Psoas muscle (tissue), 8 donors: ENCODE results near the gene LMBR1. TPM values are rescaled to one million over a fixed set of nuclear protein-coding genes. Genes with fewer than 3 reads are reported as not detected.
"Not testable (repeated sequence)": the region's sequence is repeated elsewhere in the genome, so short reads cannot be mapped to it uniquely, and the experiment has no call there.

ENCODE experiments used
- ATAC-seq, 4 donors: fragments of 200-7000 bp; cut with Tn5 transposase; one replicate each; pipeline ENCODE4 v1.9.1; 2020; ENCODE audit warnings: moderate library complexity in 3 of 4, mild to moderate bottlenecking in 2 of 4
- DNase-seq, 2 donors: peaks; one replicate each; pipeline ENCODE4 v3.0.0-alpha.2; 2020
- H3K27ac ChIP-seq: fragments of 200-600 bp; one replicate; pipeline ENCODE4 v1.8.0; 2022
- H3K27me3 ChIP-seq, 3 donors: fragments of 200-600 bp in 1 of 3; one replicate each; pipeline versions ENCODE4 v1.6.1 to v1.8.0; 2013 to 2022; ENCODE audit warnings: low read length in 2 of 3, mild to moderate bottlenecking in 2 of 3, moderate library complexity in 1 of 3; ENCODE audit not compliant: insufficient read depth in 3 of 3
- H3K36me3 ChIP-seq, 2 donors: fragments of 200-600 bp in 1 of 2; one replicate each; pipeline versions ENCODE4 v1.6.1 to v1.8.0; 2013 to 2022; ENCODE audit warnings: low read depth in 1 of 2, mild to moderate bottlenecking in 1 of 2, moderate library complexity in 1 of 2; ENCODE audit not compliant: insufficient read depth in 1 of 2
- H3K4me1 ChIP-seq: fragments of 200-600 bp; one replicate; pipeline ENCODE4 v1.8.0; 2022
- H3K4me3 ChIP-seq: fragments of 200-600 bp; one replicate; pipeline ENCODE4 v1.8.0; 2022; ENCODE audit warnings: mild to moderate bottlenecking
- H3K9me3 ChIP-seq: fragments of 200-600 bp; one replicate; pipeline ENCODE4 v1.8.0; 2022
- CTCF ChIP-seq: fragments of 200-600 bp; IDR thresholded peaks from one replicate; pipeline ENCODE4 v1.8.0; 2022; ENCODE audit warnings: antibody characterized with exemption
- WGBS, 3 donors: extraction: QIAGEN DNeasy Blood & Tissue Kit; methylation state at CpG; one replicate each; pipeline versions ENCODE4 v1.1.6 to v1.1.7; 2013; 5-methylcytosine and 5-hydroxymethylcytosine counted together
- intact Hi-C, 2 donors: fragments of 100-400 bp; cut with DNase I; formaldehyde crosslinking; loops; one replicate each; pipeline versions ENCODE4 v1.11.0 to v1.14.2; 2022
- polyA plus RNA-seq, 3 donors: library from polyadenylated mRNA; stranded (reverse); fragments of 200-250 nt; gene quantifications; one replicate each; pipeline ENCODE4 v1.2.3, GENCODE V29; 2013
- total RNA-seq, 4 donors: library from RNA; stranded (reverse); fragmentation: NEBNext Ultra II Directional in 2 of 4; extraction: Animal tissue kit (Norgen Biotek cat#: 25700) in 2 of 4; gene quantifications; one replicate each; pipeline versions ENCODE4 v1.2.1 to v1.2.4, GENCODE V29; 2021 to 2023
- donor health status: healthy with polysubstance abuse.
- donor health status: DM: no; HTN: no; CAD: no; lungs with moderate emphysema.
- donor health status: Bipolar disorder and iron deficiency.
- donor health status: healthy.
- donor health status: DM: yes; HTN: yes; CAD: no.
- donor health status: DM: no; HTN: no; CAD: no.
- donor health status: DM: no; HTN: no; CAD: no.
- donor health status: DM: yes; HTN: yes; CAD: no.

LMBR1 gene
- total and polyA plus RNA-seq, 7 donors = 6.4 to 33.3 (median 21.7) TPM

- H3K27ac ChIP-seq = no peak overlapping the region
- DNase-seq (no peak), ATAC-seq (no peak)
- intact Hi-C loops = no loop called here
- H3K4me3 ChIP-seq = no peak overlapping the region
- H3K4me1 ChIP-seq = no peaks in the 10 kb centered on the region
- no peaks in the 10 kb centered on the region for H3K27me3 ChIP-seq
- peaks cover 0 to 3% of the 10 kb centered on the region in 2 donors for H3K36me3 ChIP-seq
- whole genome bisulfite sequencing, 3 donors = 98 to 99% (median 99%) methylated on average over 3 of the region's 3 CpGs
- TF ChIP-seq CTCF = no peak
- H3K9me3 ChIP-seq = no peaks in the 10 kb centered on the region
Observed at GRCh38 chr7:156848979-156849378, 44.0 kb downstream of the LMBR1 start.

- Histone ChIP-seq H3K4me3 (no peak overlapping the region), H3K36me3 (no peaks in the 10 kb centered on the region), H3K4me1 (peaks cover 7% of the 10 kb centered on the region), H3K9me3 (no peaks in the 10 kb centered on the region), H3K27ac (no peak overlapping the region), H3K27me3 (no peaks in the 10 kb centered on the region)
- ATAC-seq (no peak), DNase-seq (no peak)
- WGBS, 3 donors = 86 to 90% (median 89%) methylated on average over 5 of the region's 5 CpGs
- TF ChIP-seq CTCF = no peak
- intact Hi-C loops = no loop called here
Observed at GRCh38 chr7:156845379-156846101, 47.4 kb downstream of the LMBR1 start.

GRCh38 chr7:156843582-156843981, 49.4 kb downstream of the LMBR1 start:
- intact Hi-C loops, H3K27me3 ChIP-seq, H3K36me3 ChIP-seq, DNase-seq, H3K27ac ChIP-seq, ATAC-seq, H3K9me3 ChIP-seq, H3K4me1 ChIP-seq, H3K4me3 ChIP-seq: not testable (repeated sequence)
- 73 to 95% (median 89%) methylated on average over 6 of the region's 6 CpGs for whole genome bisulfite sequencing, 3 donors

GRCh38 chr7:156843157-156843556, 49.8 kb downstream of the LMBR1 start:
- Histone ChIP-seq H3K27me3 (no peaks in the 10 kb centered on the region), H3K27ac (no peak overlapping the region), H3K4me1 (peaks cover 7% of the 10 kb centered on the region), H3K36me3 (peaks cover 0 to 2% of the 10 kb centered on the region in 2 donors), H3K9me3 (no peaks in the 10 kb centered on the region), H3K4me3 (no peak overlapping the region)
- TF ChIP-seq CTCF = no peak
- 72 to 84% (median 79%) methylated on average over 2 of the region's 2 CpGs for WGBS, 3 donors
- DNase-seq (no peak), ATAC-seq (no peak)
- intact Hi-C loops = no loop called here

- ATAC-seq = peak in 1 of 4 donors; percentile 26
- Histone ChIP-seq H3K36me3 (peaks cover 0 to 2% of the 10 kb centered on the region in 2 donors), H3K27ac (no peak overlapping the region), H3K4me3 (no peak overlapping the region), H3K9me3 (no peaks in the 10 kb centered on the region), H3K27me3 (no peaks in the 10 kb centered on the region), H3K4me1 (peaks cover 7% of the 10 kb centered on the region)
- DNase-seq = no peak
- 46 to 63% (median 51%) methylated on average over 2 of the region's 2 CpGs for WGBS, 3 donors
- intact Hi-C loops = no loop called here
- no peak for TF ChIP-seq CTCF
Observed at GRCh38 chr7:156842740-156843140, 50.2 kb downstream of the LMBR1 start.
